Spleen (tissue), 7 donors: ENCODE results near the gene DSN1.

Experiments used
- CTCF ChIP-seq, 11 experiments: fragments of 200-600 bp in 7 of 11; fragments of 450-650 bp in 4 of 11; sonication (generic) in 4 of 11; IDR thresholded peaks in 8 of 11; conservative IDR thresholded peaks in 3 of 11; 1 replicate in 7 of 11; 2 replicates in 4 of 11; pipeline versions ENCODE4 v1.4.0 to v1.8.0; 2016 to 2021; ENCODE audit warnings: antibody characterized with exemption in 11 of 11, inconsistent platforms in 4 of 11, mild to moderate bottlenecking in 1 of 11
- POLR2A ChIP-seq, 3 donors: fragments of 450-650 bp; IDR thresholded peaks; one replicate each; pipeline ENCODE4 v1.5.1; 2017; ENCODE audit warnings: antibody characterized with exemption in 3 of 3, mild to moderate bottlenecking in 1 of 3
- donor health status: DM: no; HTN: no; CAD: no; lungs with moderate emphysema.
- donor health status: DM: no; HTN: no; CAD: no.
- donor health status: DM: no; HTN: no; CAD: no.

- TF ChIP-seq CTCF (IDR thresholded peaks at IDR 0.05 in 8 of 11, conservative IDR thresholded peaks at IDR 0.05 in 3 of 11) (no peak), POLR2A (IDR thresholded peaks at IDR 0.05) (no peak)
Observed at GRCh38 chr20:36784116-36784515, 10.6 kb upstream of the DSN1 start.
